ENCODE results near the gene COQ10A.
A peak's percentile ranks its signal among the peaks of the same experiment; 100 is the strongest.

GRCh38 chr12:56280849-56281248 is 14.1 kb downstream of the COQ10A start:
- TF ChIP-seq CTCF (IDR thresholded peaks at IDR 0.05; ENCODE audit: low read depth, low read length, missing input control): no peak
- peak; percentile 66 for TF ChIP-seq ATF3 (IDR thresholded peaks at IDR 0.05)
- TF ChIP-seq RXRA (IDR thresholded peaks at IDR 0.05): peak; percentile 87 to 90
- no peak for TF ChIP-seq REST (IDR thresholded peaks at IDR 0.05)
- peak; percentile 25 to 49 for TF ChIP-seq RAD21 (IDR thresholded peaks at IDR 0.05)
